ENCODE measurements around the gene CCDC149. TPM values are rescaled to one million over a fixed set of nuclear protein-coding genes. Genes with fewer than 3 reads are reported as not detected.

CCDC149 gene
- total and polyA plus RNA-seq, 4 donors = 1.4 to 11.2 (median 3.4) TPM

DNA sequence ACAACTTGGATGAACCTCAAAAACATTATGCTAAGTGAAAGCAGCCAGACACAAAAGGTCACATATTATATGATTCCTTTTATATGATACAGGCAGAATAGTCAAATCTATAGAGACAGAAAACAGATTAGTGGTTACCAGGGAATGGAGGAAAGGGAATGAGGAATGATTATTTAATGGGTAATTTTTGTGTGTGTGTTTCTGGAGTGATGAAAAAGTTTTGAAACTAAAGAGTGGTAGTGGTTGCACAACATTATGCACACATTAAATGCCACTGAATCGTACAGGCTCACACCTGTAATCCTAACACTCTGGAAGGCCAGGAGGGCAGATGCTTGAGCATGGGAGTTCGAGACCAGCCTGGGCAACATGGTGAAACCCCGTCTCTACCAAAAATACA lies 137.1 kb downstream of the CCDC149 start (continued):
- TF ChIP-seq, protein P1, sequence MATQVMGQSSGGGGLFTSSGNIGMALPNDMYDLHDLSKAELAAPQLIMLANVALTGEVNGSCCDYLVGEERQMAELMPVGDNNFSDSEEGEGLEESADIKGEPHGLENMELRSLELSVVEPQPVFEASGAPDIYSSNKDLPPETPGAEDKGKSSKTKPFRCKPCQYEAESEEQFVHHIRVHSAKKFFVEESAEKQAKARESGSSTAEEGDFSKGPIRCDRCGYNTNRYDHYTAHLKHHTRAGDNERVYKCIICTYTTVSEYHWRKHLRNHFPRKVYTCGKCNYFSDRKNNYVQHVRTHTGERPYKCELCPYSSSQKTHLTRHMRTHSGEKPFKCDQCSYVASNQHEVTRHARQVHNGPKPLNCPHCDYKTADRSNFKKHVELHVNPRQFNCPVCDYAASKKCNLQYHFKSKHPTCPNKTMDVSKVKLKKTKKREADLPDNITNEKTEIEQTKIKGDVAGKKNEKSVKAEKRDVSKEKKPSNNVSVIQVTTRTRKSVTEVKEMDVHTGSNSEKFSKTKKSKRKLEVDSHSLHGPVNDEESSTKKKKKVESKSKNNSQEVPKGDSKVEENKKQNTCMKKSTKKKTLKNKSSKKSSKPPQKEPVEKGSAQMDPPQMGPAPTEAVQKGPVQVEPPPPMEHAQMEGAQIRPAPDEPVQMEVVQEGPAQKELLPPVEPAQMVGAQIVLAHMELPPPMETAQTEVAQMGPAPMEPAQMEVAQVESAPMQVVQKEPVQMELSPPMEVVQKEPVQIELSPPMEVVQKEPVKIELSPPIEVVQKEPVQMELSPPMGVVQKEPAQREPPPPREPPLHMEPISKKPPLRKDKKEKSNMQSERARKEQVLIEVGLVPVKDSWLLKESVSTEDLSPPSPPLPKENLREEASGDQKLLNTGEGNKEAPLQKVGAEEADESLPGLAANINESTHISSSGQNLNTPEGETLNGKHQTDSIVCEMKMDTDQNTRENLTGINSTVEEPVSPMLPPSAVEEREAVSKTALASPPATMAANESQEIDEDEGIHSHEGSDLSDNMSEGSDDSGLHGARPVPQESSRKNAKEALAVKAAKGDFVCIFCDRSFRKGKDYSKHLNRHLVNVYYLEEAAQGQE (IDR thresholded peaks at IDR 0.05) = no peak
- TF ChIP-seq FOXA1 (IDR thresholded peaks at IDR 0.05) (no peak), YY1 (IDR thresholded peaks at IDR 0.05) (no peak), HNF4A (conservative IDR thresholded peaks at IDR 0.05) (no peak)
- TF ChIP-seq, protein P2, sequence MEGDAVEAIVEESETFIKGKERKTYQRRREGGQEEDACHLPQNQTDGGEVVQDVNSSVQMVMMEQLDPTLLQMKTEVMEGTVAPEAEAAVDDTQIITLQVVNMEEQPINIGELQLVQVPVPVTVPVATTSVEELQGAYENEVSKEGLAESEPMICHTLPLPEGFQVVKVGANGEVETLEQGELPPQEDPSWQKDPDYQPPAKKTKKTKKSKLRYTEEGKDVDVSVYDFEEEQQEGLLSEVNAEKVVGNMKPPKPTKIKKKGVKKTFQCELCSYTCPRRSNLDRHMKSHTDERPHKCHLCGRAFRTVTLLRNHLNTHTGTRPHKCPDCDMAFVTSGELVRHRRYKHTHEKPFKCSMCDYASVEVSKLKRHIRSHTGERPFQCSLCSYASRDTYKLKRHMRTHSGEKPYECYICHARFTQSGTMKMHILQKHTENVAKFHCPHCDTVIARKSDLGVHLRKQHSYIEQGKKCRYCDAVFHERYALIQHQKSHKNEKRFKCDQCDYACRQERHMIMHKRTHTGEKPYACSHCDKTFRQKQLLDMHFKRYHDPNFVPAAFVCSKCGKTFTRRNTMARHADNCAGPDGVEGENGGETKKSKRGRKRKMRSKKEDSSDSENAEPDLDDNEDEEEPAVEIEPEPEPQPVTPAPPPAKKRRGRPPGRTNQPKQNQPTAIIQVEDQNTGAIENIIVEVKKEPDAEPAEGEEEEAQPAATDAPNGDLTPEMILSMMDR (IDR thresholded peaks at IDR 0.05; ENCODE audit: low read depth, low read length, missing input control) = no peak

DNA sequence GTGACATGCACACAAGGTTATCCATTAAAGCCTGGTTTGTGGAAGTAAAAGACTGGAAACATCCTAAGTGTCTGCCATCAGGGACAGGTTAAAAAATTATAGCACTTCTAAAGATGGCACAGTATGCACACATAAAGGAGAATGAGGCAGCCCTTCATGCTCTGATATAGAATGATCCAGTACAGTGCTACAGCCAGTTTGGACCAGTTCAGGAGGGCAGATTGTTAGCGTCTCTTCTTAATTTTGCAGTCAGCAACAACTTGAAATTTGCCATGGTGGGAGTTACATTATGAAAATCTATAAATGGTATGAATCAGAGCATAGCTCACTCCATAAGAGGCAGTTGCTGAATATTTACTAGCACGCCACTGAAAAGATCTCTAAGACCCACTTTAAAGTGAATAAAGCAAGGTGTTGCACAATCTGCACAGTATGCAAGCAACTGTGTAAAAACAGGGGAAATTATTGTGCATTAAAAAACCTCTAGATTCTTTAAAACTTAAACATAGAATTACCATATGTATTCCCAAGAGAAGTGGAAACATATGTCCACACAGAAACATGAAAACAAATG lies 137.7 kb downstream of the CCDC149 start:
- H3K27ac ChIP-seq (ENCODE audit: low read depth in 1 of 2, low read length in 2 of 2) = no peak overlapping the region
- H3K9me3 ChIP-seq (ENCODE audit: control insufficient read depth in 4 of 4, low read length in 3 of 4) = no peaks in the 10 kb centered on the region
- no peaks in the 10 kb centered on the region for H3K27me3 ChIP-seq (ENCODE audit: control insufficient read depth in 4 of 4, insufficient read depth in 4 of 4, low read length in 3 of 4)
- H3K4me1 ChIP-seq (ENCODE audit: control insufficient read depth in 4 of 4, insufficient read depth in 4 of 4, low read length in 3 of 4) = no peaks in the 10 kb centered on the region
- no peaks in the 10 kb centered on the region for H3K36me3 ChIP-seq (ENCODE audit: control insufficient read depth in 4 of 4, insufficient read depth in 3 of 4, low read depth in 1 of 4, low read length in 3 of 4)
- no peak for DNase-seq (ENCODE audit: low spot score)
- H3K4me3 ChIP-seq (ENCODE audit: low read depth in 1 of 3, low read length in 3 of 3) = no peak overlapping the region
- TF ChIP-seq, protein P3, sequence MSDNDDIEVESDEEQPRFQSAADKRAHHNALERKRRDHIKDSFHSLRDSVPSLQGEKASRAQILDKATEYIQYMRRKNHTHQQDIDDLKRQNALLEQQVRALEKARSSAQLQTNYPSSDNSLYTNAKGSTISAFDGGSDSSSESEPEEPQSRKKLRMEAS (IDR thresholded peaks at IDR 0.05) = no peak
- TF ChIP-seq NR2F2 (IDR thresholded peaks at IDR 0.05) = no peak
- TF ChIP-seq, protein P4, sequence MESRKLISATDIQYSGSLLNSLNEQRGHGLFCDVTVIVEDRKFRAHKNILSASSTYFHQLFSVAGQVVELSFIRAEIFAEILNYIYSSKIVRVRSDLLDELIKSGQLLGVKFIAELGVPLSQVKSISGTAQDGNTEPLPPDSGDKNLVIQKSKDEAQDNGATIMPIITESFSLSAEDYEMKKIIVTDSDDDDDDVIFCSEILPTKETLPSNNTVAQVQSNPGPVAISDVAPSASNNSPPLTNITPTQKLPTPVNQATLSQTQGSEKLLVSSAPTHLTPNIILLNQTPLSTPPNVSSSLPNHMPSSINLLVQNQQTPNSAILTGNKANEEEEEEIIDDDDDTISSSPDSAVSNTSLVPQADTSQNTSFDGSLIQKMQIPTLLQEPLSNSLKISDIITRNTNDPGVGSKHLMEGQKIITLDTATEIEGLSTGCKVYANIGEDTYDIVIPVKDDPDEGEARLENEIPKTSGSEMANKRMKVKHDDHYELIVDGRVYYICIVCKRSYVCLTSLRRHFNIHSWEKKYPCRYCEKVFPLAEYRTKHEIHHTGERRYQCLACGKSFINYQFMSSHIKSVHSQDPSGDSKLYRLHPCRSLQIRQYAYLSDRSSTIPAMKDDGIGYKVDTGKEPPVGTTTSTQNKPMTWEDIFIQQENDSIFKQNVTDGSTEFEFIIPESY (IDR thresholded peaks at IDR 0.05) = no peak
- TF ChIP-seq, protein P1 (IDR thresholded peaks at IDR 0.05) = no peak
- TF ChIP-seq YY1 (IDR thresholded peaks at IDR 0.05) = no peak
- TF ChIP-seq GABPA (IDR thresholded peaks at IDR 0.05 in 1 of 2, conservative IDR thresholded peaks at IDR 0.05 in 1 of 2) = no peak
- TF ChIP-seq EGR1 (IDR thresholded peaks at IDR 0.05; ENCODE audit: low read depth in 2 of 2) = no peak
- no peak for TF ChIP-seq HNF4G (IDR thresholded peaks at IDR 0.05)
- TF ChIP-seq, protein P5, sequence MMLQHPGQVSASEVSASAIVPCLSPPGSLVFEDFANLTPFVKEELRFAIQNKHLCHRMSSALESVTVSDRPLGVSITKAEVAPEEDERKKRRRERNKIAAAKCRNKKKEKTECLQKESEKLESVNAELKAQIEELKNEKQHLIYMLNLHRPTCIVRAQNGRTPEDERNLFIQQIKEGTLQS (IDR thresholded peaks at IDR 0.05) = no peak
- TF ChIP-seq TAF1 (conservative IDR thresholded peaks at IDR 0.05) = no peak
- no peak for TF ChIP-seq RAD21 (IDR thresholded peaks at IDR 0.05)
- no peak for TF ChIP-seq RXRA (IDR thresholded peaks at IDR 0.05)
- H3K9ac ChIP-seq (ENCODE audit: low read depth in 1 of 2, low read length in 2 of 2) = no peak overlapping the region
- 85% methylated on average over 2 of the region's 2 CpGs for WGBS

All from liver (tissue), 9 donors.